OCI-LY3 (cell line): ENCODE results near the gene IL1A.

Source experiments
- EZH2phosphoT487 ChIP-seq: fragments of 200-600 bp; shearing (Covaris generic); IDR thresholded peaks from 2 replicates; pipeline ENCODE4 v1.6.1; 2018; ENCODE audit warnings: antibody characterized with exemption, mixed run types, low read depth
- TF ChIP-seq, protein P1 (sequence below): fragments of 200-600, 300-600 bp; sonication (generic); IDR thresholded peaks from 2 replicates; pipeline ENCODE4 v1.5.1; 2014; ENCODE audit warnings: antibody characterized with exemption, low read length, low read depth

DNA sequence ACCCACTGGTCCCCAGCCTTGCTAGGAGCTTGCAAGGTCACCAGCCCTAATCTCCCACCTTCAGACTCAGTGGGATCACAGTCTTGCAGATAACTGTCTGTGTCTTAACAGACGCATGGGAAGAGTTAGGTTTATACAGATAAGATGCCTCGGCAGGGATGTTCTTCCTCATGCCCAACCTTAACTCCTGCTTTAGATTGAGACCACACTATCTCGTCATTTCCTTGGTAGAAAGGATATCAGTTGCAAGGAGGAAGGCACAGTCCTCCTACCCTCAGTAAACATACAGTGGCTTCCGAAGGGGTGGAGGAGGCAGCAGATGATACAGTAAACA, 56.3 kb downstream of the IL1A start:
- TF ChIP-seq, protein P1, sequence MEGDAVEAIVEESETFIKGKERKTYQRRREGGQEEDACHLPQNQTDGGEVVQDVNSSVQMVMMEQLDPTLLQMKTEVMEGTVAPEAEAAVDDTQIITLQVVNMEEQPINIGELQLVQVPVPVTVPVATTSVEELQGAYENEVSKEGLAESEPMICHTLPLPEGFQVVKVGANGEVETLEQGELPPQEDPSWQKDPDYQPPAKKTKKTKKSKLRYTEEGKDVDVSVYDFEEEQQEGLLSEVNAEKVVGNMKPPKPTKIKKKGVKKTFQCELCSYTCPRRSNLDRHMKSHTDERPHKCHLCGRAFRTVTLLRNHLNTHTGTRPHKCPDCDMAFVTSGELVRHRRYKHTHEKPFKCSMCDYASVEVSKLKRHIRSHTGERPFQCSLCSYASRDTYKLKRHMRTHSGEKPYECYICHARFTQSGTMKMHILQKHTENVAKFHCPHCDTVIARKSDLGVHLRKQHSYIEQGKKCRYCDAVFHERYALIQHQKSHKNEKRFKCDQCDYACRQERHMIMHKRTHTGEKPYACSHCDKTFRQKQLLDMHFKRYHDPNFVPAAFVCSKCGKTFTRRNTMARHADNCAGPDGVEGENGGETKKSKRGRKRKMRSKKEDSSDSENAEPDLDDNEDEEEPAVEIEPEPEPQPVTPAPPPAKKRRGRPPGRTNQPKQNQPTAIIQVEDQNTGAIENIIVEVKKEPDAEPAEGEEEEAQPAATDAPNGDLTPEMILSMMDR, result no peak
- TF ChIP-seq EZH2phosphoT487, result no peak
